Measurements from ENCODE around the gene THAP4.

THAP4 gene

DNA sequence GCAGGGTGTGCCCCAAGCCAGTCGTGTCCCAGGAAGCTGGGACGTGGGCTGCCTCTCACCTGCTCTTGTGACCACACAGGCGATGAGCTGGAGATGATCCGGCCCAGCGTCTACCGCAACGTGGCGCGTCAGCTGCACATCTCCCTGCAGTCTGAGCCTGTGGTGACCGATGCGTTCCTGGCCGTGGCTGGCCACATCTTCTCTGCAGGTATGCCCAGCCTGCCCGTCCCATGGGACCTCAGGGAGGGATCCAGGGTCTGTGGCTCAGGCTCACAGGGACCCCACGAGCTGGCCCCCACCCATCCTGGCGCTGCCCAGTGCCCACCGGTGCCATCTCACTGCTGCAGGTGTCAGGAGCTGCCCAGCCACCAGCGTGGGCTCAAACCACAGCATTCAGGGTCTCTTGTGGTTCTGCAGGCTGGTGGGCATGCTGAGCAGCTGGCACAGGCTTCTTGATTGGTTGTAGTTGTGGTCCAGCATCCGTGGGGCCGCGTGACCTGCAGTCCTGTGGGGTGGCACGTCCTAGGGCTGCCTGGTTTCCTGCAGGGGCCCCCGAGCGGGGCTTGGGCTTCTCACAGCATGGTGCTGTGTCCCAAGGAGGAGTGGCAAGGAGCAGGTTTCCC, 74.6 kb downstream of the THAP4 start:
- DNase-seq = no peak

DNA sequence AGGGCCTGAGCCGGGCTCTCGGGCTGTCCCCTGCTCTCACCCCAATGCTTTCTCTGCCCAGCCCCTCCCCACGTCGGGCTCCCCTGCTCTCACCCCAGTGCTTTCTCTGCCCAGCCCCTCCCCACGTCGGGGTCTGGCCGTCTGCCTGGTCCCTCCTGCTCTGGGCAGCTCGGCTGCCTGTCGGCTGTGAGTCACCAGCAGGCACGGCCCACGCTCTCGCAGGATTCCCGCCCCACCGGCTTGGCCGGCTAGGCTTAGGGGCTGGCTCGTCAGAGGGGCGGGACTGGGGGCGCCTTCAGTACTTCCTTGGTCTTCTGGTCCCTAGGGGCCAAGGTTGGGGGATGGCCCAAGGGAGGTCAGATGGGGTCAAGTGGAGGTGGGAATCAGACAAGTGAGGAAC, 75.1 kb downstream of the THAP4 start:
- DNase-seq = no peak

DNA sequence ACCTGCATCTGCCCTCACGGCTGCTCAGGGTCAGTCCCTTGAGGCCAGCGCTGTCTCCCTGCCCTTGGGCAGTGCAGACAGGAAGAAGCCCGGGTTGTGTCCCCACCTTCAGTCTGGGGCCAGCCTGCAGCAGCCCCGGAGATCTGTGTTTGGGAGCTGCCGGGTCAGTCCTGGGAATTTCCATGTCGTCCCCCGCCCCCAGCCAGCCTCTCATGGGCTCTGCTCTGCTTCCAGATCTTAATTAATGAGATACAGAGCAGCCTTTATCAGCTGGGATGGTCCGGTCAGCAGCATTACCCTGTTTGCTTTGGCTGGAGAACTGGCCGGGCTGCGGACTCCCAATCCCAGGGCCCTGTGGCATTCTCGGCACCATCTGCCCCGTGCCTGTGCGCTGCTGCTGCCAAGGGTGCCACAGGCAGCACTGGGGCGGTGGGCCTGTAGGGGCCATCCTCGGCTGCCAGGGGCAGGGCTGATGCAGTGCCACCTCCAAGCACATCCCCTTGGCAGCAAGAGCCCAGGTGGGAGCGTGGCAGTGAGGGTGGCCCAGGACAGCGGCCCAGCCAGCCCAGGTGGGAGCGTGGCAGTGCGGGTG, 76.0 kb downstream of the THAP4 start:
- no peak for DNase-seq

DNA sequence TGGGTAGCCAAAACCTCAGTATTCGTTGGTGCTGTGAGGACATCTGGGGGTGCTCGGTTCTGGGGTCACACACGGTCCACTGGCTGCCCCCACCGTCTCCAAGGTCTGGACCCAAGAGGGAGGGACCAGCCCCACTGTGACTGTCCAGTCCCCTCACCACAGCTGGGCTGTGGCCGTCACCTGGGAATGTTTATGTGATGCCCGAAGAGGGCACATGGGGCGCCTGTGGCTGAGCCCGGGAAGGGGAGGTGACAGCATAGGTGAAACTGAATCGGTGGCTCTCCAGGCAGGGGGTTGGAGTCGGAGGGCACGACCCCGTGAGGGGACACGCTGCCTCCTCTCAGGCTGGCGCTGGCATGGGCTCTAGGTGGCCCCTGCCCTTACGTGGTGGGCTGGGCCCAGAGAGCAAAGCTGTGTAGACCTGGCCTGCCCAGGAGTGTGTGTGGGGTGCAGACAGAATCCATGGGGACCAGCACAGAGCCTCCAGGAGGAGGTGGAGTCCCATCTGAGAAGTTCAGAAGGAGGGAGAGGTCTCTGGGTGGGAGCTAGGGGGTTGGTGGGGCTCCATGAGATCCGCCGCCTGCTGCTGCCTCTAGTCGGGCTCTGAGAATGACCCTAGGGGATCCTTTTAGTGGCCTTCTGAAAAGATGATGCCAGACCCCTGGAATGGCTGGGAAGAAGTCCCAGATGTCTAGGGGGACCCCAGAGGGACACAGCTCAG, 76.6 kb downstream of the THAP4 start:
- DNase-seq = no peak

DNA sequence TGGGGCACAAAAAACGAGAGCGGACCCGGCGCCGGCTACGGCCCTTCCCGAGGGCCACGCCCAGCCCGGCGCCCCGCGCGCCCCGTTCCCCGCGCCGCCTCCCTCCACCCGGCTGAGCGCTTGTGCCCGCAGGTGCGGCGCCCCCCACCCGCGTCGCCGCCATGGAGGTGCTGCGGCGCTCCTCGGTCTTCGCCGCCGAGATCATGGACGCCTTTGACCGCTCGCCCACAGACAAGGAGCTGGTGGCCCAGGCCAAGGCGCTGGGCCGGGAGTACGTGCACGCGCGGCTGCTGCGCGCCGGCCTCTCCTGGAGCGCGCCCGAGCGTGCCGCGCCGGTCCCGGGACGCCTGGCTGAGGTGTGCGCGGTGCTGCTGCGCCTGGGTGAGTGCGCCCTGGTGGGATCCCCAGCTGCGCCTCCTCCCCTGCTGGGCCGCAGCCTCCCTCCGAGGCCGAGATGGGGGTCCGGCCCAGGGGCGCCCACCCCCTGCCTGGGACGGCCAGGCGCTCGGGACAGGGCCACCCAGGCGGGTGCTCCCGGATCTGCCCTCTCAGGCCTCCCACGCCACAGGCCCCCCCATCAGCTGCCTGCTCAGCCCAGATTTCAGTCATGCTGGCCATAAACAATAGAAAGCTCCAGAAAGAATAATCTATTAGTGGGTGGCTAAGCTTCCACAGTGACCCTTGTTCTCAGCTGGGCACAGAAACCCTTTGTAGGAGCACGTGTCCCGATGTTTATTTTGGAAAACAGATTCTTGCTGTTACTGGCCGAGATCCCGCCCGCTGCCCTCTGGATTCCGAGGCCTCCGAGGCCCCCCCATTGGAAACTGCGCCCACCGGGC, 77.4 kb downstream of the THAP4 start:
- DNase-seq = peak; percentile 18

DNA sequence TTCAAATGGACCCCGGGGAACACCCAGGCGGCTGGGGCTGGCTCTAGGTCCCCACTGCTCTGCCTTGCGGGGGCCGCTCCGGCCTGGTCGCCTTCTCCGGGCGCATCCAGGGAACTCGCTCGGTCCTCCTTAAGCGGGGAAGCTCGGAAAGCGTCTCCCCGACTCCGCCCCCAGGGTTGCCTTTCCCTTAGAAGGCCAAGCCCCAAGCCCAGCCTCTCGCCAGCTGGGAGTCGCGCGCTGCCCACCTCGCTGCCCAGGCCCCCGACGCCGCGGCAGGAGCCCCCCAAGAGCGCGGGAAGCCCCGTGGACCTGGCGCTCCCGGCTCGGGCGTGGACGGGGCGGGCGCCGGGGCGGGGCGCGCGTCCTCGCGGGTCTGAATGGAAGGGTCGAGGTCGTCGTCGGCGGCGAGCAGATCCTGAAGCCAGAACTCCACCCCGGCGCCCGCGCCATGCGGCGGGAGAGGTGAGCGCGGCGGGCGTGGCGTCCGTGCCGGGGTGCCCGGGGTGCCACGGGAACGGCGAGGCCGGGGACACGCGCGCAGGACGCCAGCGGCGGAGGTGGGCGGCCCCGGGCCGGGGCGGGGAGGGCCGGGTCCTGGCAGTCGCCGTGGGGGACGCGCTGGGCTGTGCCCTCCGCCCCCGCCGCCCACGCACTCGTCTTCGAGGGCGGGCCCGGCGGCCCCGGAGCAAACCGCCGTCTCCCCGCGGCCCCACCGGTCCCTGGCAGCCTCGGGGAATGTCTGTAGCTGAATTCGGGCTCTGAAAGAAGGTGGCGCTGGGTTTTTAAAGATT, 78.2 kb downstream of the THAP4 start, which contains the start of gene BOK:
BOK (plus strand) TSS at position 214 of the 791 bp plus-strand sequence. CDS start 739 bp downstream, outside the sequence.
- no peak for DNase-seq

DNA sequence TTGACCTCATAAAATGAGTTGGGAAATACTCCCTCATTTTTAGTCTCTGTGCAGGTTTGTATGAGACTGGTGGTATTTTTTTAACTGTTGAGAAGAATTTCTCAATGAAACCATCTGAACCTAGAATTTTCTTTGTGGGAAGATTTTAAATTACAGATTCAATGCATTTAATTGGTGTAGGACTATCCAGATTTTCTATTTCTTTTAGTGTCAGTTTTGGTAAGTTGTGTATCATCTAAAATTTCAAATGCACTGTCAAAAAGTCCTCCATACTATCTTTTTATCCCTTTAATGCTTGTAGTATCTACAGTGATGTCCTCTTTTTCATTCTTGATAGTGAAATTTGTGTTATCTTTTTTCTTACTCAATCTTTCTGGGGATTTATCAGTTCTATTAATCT, 80.2 kb downstream of the THAP4 start:
- no peak for DNase-seq

DNA sequence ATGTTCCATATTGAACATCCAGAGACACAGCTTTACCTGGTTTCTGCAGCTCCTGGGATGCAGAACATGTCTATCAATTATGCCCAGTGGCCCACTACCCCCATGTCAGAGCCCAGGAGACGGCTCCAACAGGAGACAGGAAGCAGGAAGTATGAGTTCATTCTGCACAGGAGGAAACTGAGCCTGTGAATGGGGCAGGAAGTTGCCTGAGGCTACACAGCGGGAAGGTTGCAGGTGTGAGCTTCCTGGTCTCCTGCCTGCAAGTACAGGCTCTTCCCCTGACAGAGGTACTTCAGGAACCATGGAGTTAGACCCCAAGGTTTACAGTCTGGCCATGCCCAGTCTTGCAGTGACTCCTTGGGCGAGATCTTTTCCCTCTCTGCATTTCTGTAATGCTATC, 81.2 kb downstream of the THAP4 start:
- DNase-seq = no peak

DNA sequence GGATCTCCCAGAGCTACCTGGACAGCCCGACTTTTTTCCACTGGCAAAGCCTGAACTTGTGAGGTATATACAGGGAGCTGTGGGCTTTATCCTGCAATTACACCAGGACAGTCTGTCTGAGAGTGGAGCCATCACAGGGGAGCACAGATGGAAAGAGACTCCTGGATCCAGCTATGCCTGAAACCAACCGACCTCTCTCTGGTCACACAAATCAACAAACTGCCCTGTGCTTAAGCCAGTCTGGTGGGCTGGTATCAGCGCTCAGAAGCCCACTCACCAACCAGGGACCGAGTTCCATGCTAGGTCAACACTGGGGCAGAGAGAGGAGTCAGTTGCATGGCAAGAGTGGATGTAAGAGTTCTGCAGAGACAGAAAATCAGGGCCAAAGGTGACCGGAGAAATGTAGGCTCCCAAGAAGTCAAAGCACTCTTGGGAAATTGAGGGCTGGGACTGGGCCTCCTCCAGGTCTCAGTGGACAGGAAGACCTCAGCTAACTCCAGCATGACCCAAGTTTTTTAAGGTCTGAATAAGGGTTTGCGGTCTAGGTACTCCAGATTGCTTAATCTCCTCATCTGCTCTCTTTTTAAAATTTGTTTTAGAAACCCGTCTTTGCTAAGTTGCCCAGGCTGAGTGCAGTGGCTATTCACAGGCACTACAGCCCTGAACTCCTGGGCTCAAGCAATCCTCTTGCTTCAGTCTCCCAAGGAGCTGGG, 82.2 kb downstream of the THAP4 start:
- no peak for DNase-seq

DNA sequence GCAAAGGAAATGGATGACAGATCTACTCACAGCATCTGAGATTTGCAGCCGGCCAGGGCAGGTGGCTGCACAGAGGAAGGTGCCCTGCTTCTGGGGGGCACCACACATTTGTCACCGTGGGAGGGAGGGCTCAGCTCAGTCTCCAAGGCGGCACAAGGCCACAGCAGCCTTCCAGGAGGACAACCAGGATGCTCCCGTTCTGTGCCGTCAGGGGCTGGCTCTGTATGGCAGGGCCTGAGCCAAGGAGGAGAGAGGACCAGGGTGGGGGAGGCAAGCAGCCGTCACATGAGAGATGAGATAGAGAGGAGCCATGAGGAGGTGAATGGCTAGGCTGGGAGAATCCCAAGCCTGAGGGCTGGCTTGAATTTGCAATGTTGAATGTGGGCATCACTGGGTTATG, 83.0 kb downstream of the THAP4 start:
- no peak for DNase-seq

DNA sequence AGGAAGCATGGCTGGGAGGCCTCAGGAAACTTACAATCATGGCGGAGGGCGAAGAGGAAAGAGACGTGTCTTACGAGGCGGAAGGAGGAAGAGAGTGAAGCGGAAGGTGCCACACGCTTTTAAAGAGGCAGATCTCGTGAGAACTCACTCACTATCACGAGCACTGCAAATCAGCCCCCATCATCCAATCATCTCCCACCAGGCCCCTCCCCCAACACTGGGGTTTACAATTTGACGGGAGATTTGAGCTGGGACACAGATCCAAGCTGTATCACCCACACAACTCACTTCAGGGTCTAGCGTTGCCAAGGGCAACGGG, 83.5 kb downstream of the THAP4 start:
- no peak for DNase-seq

DNA sequence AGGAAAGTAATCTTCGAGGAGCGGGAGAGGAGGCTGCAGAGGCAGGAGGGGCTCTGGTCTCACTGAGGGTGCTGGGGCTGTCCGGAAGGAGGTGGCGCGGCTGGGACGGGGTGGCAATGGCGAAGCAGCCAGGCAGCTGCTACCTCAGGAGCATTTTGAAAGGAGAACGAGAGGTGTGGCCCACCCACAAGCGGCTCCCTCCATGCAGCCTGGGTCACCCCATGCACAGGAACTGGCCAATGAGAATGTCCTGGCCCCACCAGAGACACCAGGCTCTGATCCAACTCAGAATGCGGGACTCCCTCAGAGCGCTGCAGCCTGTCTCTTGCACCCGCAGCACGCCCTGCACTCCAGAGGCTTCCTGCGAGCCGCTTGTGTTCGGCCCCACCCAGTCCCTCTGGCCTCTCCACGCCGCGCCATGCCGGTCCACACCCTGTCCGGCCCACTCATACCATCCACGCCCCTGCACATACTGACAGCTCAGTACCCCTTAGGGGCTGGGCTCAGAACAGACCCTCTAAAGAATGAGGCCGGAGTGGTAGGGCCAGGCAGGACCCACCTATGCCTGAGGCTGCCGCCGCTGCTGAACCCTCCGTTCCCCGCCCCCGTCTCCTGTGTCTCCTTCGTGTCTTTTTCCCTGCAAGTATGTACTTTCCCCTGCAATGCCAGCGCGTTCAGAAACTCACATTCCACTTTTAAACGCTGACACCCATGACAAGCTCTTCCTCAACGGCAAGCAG, 84.8 kb downstream of the THAP4 start:
- no peak for DNase-seq

DNA sequence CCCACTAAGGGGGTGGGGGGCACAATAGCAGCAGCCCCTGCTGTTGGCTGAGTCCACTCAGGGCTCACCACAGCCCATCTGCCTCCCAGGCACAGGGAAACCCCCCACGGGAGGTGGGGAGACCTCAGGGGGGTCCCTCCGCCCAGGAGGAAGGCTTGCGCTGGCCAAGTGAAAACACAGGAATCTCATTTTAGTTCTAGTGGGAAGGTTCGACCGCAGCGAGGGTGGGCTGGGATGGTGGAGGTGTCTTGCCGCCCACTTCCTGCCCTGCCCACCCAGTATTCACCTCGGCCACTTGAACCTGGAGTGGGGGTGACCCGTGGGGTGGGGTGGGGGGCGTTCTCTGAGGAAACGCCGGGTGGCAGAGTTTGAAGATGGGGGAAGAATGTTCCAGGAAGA, 85.4 kb downstream of the THAP4 start:
- DNase-seq = no peak

DNA sequence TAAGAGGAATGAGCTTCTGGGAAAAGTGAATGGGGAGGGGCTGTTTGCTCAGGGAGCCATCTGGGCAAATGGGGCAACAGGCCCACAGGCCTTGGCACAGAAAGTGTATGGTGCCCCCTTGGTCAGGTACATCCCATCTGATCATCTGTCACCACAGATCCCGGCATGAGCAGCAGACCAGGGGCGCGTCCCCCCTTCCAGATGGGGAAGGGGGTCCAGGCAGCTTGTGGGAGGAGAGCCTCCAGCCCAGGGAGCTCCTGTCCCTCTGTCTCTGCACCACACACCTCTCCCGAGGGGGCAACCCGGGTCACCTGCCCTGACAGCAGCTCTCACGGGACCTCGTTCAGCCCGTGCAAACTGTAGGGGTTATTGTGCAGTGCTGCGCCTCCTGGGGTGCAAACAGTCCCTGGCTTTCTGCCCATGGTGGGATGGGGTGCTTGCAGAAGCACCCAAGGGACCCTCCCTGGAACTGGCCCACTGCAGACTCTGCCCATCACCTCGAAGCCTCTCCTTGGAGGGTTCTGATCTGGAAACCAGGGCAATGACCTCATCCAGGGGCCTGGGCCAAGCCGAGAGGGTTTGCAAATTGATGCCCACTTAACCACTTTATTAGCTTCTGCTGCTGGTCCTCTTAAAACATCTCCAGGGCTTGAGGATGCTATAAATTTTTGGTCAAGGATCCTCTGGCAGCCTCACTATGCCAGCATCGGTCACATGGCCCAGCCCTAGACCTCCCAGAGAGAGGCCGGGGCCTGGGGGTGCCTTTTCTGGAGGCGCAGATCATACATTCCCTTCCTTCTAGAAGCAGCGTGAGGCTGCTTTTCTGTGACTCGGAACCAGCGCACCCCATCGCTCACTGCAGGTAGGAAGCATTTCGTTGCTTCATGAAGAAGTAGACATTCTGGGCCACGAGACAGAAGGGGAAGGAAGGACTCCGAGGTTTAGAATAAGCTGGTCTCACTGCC, 86.1 kb downstream of the THAP4 start:
- DNase-seq = no peak

DNA sequence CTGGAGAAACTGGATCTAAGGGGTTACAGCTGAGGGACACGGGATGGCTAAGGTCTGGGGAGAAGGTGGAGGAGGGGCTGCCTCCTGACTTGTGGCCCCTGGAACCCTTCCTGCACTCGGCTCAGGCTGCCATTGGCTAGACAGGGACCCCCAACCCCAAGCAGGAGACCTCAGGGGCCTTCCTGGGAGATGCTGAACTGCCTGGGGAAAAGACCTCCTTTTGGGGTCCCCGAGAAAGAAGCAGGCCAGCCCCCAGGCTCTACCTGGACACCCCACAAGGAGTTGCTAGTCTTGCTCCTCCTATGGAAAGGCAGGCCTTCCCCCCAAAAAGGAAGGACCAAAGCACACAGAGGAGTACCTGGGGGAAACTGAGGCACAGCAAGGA, 88.5 kb downstream of the THAP4 start:
- DNase-seq = no peak

DNA sequence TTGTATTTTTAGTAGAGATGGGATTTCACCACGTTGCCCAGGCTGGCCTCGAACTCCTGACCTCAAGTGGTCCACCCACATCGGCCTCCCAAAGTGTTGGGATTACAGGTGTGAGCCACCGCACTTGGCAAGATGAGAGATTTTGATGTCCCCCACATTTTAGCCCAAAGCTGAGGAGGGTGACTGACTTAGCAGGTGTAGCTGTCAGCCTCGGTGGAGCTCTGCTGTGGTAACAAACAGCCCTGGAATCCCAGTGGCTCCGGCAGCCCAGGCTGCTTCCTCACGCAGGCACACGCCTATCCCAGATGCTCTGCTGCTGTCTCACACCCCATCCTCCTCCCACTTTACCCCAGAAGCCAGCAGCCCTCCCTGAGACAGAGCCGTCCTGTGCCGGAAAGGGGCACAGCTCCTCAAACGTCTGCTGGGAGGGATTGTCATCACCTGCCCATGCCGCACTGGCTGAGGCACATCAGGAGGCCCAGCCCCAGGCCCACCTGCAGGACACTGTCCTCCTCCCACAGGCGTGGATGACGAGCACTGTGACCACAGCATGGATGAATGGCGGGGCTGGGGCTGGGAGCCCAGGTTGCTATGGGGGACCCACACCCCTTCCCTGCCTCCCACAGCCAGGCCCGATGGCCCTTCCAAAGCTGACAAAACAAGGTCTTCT, 89.0 kb downstream of the THAP4 start:
- no peak for DNase-seq

DNA sequence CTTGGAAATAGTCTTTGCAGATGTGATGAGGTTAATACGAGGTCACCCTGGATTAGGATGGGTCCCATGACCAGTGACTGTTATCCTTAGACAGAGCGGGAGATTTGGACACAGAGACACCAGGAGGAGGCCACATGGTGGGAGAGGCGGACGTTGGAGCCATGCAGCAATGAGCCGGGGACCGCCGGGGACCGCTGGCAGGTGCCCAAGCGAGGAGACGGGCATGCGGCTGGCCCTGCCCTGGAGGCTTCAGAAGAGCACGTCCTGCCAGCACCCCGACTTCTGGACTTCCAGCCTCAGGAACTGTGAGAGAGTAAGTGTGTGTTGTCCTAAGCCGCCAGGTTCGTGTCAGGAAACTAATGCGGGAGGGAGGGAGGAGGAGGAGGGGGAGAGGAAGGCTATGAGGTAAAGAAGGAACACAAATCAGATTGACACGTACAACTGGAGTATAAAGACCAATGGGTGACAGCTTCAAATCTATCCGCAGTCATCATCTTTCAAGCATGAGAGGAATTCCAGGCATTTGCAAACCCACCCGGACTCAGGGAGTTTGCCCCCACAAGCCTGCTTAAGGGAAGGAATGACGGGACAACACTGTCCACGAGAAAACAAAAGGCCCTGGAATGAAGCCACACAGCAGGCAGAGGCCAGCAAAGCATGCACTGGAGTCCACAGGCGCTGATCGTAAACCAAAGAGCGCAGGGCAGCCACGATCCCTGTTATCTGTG, 90.0 kb downstream of the THAP4 start:
- DNase-seq = no peak

DNA sequence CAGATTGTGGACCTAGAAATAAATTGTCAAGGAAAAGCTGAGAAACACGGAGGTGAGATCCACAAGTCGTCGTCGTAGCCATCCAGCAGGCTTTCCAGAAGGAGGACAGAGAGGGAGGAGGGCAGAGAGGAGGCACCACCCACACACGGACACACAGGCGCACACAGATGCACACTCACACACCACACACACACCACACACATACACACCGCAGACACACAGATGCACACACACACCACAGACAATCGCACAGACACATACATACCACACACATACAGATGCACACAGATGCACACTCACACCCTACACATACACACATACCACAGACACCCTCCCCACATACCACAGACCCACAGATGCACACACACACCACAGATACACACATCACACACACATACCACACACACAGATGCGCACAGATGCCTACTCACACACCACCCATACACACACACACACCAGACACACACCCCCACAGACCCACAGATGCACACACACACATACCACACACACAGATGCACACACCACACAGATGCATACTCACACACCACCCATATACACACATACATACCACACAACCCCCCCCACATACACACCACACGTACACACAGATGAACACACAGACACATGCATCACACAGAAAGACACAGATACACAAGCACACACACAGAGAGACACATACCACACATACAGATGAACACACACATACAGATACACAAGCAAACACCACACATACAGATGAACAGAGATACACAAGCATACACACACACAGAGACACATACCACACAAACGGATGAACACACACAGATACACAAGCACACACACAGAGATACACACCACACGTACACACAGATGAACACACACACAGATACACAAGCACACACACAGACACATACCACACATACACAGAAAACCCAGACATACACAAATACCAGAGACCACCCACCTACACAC, 91.2 kb downstream of the THAP4 start:
- DNase-seq = no peak
